Central memory CD4-positive, alpha-beta T cell (primary cell): ENCODE data around the gene SNX20.
A peak's percentile ranks its signal among the peaks of the same experiment; 100 is the strongest.

Experiments
- DNase-seq: peaks from one replicate; pipeline ENCODE4 v3.0.0; 2022
- total RNA-seq, 3 experiments: gene quantifications; one replicate each; lab custom pipeline; 2026; lab: John Stamatoyannopoulos, UW

The SNX20 gene, protein sequence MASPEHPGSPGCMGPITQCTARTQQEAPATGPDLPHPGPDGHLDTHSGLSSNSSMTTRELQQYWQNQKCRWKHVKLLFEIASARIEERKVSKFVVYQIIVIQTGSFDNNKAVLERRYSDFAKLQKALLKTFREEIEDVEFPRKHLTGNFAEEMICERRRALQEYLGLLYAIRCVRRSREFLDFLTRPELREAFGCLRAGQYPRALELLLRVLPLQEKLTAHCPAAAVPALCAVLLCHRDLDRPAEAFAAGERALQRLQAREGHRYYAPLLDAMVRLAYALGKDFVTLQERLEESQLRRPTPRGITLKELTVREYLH
- total RNA-seq = 63.7 to 139 (median 84.7) reads per million in 3 experiments

- DNase-seq = peak; percentile 76
Measured at GRCh38 chr16:50681021-50681885, at the start of gene SNX20. Gene SNX20 (minus strand): TSS chr16:50681312. CDS start chr16:50677526, 3,786 bp downstream.

DNA sequence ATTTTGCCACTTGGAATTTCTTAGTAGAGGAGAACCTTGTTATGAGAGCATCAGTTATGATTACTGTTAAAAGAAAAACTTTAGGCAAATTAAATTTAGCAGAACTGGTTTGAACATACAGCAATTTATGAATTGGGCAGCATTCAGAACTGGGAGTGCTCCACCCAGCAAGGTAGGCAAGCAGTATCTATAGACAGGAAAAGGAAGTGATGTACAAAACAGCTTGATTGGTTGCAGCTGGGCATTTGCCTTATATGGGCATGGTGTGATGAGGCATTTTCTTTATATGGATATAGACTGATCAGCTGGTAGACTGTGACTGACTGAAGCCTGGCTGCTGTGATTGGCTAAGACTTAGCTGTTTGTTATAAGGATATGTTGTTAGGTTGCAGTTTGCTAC lies 43.2 kb upstream of the SNX20 start:
- DNase-seq = no peak

DNA sequence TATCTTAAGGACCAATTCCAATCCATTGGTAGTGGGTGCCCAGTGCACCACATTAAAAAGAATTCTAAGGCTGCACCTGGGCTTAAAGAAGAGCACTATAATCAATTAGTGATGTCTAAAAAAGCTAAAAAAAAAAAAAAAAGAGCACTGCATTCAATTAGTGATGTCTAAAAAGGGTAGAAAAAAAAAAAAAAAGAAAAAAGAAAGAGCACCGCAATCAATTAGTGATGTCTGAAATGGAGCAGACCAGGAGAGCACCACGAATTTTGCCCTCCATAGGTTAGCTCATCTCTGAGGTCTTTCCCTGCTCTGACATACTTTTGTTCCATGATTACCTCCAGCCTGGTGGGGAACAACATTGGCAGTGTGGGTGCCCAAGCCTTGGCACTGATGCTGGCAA lies 41.8 kb upstream of the SNX20 start:
- no peak for DNase-seq

DNA sequence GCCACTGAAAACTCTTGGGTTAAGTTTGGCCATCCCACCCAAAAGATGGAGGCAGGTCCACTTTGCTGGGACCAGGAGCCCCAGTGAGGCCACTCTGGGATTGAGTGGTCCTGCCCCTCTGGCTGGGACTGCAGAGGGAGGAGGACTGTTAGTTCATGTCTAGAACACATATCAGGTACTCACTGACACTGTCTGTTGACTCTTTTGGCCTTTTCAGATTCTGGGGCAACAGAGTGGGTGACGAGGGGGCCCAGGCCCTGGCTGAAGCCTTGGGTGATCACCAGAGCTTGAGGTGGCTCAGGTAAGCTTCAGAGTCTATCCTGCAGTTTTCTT lies 41.3 kb upstream of the SNX20 start:
- no peak for DNase-seq

DNA sequence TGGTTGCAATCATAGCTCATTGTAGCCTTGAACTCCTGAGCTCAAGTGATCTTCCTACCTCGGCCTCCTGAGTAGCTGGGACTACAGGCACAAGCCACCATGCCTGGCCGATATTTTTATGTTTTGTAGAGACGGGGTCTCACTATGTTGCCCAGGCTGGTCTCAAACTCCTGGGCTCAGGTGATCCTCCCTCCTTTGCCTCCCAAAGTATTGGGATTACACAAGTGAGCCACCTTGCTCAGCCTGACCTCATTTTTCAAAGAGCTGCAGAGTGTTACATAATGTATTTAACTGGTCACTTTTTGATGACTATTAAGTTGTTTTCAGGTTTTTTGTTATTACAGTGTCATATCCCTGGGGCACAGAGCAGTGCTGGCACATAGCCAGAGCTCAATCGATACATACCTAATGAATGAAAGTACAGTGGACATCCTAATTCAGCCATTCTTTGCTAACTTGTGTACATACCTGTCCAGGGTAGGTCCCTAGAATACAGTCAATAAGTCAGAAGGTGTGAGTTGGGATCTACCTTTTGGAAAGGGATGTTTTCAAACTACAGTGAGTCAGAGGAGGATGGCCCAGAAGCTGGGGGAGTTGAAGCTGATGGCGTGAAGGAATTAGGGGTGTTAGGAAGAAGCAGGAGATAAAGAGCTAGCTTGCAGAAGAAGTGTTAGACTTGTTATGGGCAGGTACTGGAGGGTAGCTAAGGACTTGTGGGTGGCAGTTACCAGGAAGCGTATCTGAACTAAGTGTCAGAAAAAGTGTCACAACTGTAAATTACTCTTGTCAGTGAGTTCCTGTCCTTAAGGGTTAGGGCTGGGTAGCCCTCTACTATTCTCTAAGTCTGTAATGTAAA lies 40.7 kb upstream of the SNX20 start:
- no peak for DNase-seq

DNA sequence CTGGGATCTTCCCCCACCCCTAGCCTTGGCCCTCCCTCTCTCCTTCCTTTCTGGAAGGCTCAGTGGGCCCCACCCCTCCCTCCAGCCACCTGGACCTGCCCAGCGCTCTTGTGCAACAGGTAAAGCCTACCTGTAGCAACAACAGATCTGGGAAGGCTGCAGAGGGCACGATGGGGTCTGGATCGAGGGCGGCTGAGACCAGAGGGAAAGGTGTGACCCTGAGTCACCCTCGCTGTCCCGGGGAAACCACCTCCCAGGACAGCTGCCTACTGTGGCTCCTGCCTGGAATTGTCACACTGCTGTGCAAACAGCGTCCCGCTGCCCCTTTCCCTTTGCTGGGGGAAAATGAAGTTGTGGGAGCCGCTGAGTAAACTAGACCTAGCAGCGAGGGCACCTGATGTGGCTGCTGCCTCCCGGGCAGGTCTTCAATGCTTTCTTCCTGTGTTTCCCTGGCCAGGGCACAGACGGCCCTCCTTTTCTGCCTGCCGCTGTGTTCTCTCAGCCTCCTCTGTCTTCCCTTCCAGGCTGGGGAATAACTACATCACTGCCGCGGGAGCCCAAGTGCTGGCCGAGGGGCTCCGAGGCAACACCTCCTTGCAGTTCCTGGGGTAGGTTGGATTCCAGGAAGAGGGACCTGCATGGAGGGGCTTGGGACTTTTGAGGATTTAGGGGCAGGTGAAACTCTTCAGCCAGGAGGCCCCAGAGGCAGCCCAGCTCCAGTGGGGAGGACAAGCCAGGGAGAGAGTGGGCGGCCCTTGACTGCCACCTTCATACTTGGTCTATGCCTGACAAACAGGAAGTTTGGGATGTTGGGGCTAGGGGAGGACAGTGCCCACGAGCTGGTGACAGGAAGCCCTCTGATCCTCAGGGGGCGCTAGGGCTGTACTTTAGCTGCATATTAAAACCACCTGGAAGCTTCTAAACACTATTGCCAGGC lies 38.6 kb upstream of the SNX20 start:
- DNase-seq = no peak

DNA sequence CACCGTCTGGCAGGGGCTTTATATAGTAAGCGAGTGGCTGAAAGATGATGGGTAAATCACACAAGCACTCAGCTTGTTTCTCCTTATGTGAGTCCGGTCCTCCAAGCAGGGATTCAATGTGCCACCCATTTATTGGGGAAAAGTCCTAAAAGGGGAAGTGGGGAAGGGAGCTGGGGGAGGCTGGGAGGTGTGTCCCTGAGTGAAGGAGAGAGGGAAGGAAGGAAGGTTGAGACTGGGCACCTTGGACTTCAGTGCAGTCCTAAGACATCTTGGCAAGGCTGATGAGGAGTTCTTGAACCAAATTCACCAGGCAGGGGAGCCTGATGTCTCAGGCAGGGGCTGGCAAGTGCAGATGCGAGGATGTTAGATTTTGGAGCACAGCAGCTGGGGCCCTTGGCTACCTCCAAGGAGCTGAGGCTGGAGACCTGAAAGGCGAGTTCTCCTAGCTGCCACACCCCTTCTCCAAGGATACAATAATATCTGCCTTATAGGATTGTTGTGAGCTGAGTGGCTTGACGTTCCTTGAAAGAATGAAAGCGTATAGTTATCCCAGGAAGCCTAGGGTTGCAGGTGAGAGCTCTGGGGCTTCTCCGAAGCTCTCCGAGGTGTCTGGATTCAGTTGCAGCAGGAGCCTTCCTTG lies 37.8 kb upstream of the SNX20 start:
- no peak for DNase-seq

DNA sequence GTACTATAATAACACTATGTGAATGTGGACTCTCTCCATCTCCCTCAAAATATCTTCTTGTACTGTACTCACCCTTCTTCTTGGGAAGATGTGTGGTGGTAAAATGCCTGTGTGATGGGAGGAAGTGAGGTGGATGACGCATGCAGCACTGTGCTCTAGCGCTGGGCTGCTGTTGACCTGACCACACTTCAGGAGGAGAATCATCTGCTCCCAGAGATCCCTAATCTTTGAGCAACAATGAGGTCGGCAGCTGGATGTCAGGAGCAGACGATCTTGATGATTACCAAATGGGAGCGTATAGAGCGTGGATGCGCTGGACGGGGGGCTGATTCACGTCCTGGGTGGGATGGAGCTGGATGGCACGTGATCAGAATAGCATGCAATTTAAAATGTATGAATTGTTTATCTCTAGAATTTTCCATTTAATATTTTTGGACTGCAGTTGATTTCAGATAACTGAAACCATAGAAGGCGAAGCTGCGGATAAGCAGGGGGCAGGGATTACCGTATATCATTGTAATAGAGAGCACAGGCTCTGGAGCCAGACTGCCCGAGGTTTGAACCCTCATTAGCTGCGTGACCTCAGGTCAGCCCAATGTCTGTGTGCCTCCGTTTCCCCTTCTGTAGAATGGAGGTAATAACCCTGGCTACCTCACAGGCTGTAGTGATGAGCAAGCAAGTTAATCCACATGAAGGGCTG lies 37.1 kb upstream of the SNX20 start:
- DNase-seq = no peak

- no peak for DNase-seq
Measured at GRCh38 chr16:50717494-50717893, 36.4 kb upstream of the SNX20 start.

DNA sequence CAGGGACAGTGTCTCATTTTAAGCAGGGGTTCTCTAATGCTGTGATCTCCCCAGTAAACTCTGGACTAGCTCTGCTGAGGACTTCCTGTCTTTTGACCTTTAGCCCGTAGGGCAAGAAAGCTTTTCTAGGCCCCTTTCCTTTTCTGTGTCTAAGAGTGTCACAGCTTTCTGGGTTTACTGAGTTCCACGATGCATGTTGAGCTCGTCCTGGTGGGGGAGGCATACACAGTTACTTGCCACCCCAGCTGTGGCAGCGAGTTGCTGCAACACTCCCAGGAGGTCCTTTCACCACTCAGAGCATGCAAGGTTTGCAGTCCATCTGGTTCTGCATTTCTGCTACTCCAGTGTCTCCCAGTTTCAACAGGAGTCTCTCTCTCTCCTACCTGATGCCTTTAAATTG lies 36.0 kb upstream of the SNX20 start:
- no peak for DNase-seq

GRCh38 chr16:50712956-50713355 lies 31.8 kb upstream of the SNX20 start:
- DNase-seq = no peak

DNA sequence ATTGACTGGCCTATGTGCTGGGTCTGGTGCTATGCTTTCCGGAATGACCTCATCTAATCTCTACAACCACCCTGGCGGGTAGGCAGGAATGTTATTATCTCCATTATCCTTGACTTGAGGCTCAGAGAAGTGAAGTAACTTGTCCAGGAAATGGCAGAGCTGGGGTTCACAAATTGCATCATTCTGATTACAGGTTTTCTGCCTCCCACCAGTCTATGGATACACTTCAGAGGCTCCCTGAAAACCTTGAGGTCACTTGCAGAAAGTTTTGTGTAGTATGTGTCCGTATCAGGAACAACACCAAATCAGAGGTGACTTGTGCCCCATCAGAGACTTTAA lies 31.4 kb upstream of the SNX20 start:
- no peak for DNase-seq

GRCh38 chr16:50711862-50712559 lies 30.9 kb upstream of the SNX20 start:
- DNase-seq = no peak

DNA sequence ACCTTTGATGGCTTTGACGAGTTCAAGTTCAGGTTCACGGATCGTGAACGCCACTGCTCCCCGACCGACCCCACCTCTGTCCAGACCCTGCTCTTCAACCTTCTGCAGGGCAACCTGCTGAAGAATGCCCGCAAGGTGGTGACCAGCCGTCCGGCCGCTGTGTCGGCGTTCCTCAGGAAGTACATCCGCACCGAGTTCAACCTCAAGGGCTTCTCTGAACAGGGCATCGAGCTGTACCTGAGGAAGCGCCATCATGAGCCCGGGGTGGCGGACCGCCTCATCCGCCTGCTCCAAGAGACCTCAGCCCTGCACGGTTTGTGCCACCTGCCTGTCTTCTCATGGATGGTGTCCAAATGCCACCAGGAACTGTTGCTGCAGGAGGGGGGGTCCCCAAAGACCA lies 29.9 kb upstream of the SNX20 start:
- no peak for DNase-seq

GRCh38 chr16:50709980-50710379 lies 28.9 kb upstream of the SNX20 start:
- DNase-seq = no peak

GRCh38 chr16:50709061-50709684 lies 28.1 kb upstream of the SNX20 start:
- DNase-seq = no peak

DNA sequence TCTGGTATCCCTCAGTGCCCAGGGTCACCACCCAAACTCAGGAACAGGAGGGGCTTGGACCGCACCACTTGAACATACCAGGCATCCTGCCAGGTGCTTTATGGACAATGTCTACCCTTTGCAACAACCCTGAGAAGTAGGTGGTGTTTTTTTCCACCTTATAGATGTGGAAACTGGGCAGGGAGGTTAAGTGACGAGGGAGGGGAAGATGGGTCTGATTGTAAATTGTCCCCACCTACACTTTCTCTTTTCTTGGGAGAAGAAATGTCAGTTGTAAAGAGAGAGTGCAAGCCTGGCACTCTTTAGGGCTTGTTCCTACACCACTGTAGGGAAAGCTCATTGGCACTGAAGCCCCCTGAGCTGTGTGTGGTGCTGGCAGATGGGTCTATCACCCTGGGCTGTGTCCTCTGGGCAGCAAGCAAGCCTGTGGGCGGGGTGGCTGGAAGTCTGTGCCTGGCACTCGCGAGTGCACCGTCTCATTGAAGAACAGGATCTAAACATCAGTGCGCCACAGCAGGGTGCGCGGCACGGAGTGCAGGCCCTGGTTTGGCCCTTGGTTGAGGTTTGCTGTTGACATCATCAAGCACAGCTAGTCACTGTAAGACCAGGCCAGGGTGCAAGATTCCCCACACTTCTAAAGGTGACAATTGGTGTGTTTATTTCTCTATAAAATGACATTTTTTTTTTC lies 27.4 kb upstream of the SNX20 start:
- DNase-seq = no peak

- DNase-seq = no peak
Measured at GRCh38 chr16:50706250-50706649, 25.1 kb upstream of the SNX20 start.

- DNase-seq = no peak
Measured at GRCh38 chr16:50705436-50706110, 24.5 kb upstream of the SNX20 start.
